GM12865 (cell line): ENCODE measurements around the gene MEGF11.

ENCODE experiments used
- DNase-seq: peaks from one replicate; pipeline ENCODE4 v3.0.0; 2010; ENCODE audit warnings: low read depth
- H3K4me3 ChIP-seq: 2 replicates; pipeline ENCODE4 v1.5.1; 2011; ENCODE audit warnings: mild to moderate bottlenecking, low read depth, low read length, control low read depth
- TF ChIP-seq, protein P1 (sequence below): IDR thresholded peaks from 2 replicates; pipeline ENCODE4 v1.5.1; 2011; ENCODE audit warnings: low read length, control low read depth, low read depth, inconsistent platforms; ENCODE audit not compliant: insufficient read depth; ENCODE audit errors: missing control alignments

MEGF11 gene

DNA sequence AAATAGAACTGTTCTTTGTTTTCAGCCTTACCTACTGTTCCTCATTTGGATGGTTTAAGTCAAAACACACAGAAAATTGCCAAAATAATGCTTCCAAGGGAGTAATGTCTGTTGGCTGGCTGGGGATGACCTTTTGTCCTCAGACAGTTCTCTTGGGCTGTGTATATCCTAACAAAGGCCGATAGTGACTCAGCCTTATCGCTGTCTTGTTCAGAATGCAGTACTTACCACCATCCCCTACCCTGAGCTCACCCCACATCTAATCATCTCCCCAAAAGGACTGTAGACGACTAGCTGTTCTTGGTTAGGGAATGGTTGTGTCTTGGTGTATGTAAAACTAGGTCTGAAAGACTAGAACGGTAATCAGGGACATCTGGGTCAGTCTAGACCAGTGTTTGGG, 349.2 kb downstream of the MEGF11 start:
- TF ChIP-seq, protein P1, sequence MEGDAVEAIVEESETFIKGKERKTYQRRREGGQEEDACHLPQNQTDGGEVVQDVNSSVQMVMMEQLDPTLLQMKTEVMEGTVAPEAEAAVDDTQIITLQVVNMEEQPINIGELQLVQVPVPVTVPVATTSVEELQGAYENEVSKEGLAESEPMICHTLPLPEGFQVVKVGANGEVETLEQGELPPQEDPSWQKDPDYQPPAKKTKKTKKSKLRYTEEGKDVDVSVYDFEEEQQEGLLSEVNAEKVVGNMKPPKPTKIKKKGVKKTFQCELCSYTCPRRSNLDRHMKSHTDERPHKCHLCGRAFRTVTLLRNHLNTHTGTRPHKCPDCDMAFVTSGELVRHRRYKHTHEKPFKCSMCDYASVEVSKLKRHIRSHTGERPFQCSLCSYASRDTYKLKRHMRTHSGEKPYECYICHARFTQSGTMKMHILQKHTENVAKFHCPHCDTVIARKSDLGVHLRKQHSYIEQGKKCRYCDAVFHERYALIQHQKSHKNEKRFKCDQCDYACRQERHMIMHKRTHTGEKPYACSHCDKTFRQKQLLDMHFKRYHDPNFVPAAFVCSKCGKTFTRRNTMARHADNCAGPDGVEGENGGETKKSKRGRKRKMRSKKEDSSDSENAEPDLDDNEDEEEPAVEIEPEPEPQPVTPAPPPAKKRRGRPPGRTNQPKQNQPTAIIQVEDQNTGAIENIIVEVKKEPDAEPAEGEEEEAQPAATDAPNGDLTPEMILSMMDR: no peak
- H3K4me3 ChIP-seq: no peak overlapping the region
- DNase-seq: no peak

DNA sequence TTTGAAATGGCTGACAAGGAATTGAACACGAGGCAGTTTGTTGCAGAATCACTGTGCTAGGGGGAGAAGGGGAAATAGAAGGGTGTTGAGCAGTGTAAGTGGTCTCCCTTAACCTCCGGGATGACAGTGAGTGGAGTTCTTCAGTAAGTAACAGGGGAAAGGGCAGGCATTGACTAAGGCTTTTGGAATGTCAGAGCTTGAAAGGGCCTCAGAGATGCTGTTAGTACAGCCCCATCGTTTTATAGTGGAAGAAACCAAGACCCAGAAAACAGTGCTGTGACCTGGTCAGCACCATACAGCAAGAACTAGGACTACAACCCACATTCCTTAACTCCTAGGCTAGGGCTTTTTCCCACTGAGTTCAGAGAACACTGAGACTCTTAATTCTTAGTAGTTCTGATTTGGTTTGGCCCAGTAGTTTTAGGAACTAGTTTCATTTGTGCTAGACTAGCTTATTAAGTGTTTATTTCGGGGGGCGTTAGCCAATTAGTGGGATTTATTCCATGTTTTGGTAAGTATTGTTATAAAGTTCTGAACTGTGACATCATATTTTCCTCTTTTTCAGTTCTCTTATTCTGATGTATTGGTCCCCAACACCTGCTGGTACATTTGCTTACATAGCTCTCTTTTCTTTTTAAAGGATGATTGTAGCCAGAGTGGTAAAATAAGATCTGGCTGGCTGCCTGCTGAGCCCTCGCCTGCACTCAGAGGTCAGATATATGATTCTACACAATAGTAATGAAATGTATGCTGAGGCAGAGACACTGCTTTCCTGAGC, 350.1 kb downstream of the MEGF11 start:
- DNase-seq: no peak
- no peak overlapping the region for H3K4me3 ChIP-seq
- TF ChIP-seq, protein P1: no peak

DNA sequence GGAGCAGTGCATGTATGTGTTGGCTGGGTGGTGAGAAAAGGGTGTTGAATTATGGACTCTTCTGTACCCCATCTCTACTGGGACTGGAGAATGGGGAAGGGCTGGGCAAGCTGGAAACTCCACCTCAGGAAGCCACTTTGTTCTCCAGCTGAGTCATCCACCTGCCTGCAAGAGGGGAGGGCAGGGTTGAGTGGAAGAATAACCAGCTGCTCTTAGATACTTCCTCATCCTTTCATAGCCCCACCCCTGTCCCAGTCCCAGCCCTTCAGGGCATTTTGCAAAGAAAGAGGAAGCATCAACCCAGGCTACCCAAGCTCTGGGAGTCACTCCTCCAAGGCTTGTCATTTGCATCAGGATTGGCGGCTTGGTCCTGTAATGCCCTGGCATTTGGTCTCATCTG, 351.2 kb downstream of the MEGF11 start:
- DNase-seq: peak; percentile 64
- TF ChIP-seq, protein P1: no peak
- no peak overlapping the region for H3K4me3 ChIP-seq

GRCh38 chr15:65901836-65902235, 351.7 kb downstream of the MEGF11 start:
- no peak overlapping the region for H3K4me3 ChIP-seq
- TF ChIP-seq, protein P1: no peak
- no peak for DNase-seq

DNA sequence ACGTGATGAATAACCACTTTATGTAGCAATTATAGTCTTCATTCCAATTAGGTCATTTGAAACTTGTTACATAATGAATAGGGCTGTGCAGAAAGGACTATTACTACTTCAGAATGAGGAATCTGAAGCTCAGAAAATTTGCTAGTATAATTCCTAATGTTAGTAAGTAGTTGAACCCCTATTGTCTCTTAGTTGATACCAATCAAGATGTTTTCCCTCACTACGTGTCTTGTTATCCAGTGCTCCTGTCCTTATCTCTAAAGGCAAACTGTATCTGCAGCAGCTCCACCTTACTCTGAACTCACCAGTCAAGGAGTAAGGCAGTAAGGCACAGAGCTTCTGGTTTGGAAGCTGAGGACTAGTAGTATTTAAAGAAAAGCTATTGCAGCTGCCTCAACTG, 352.2 kb downstream of the MEGF11 start:
- DNase-seq: no peak
- TF ChIP-seq, protein P1: no peak
- H3K4me3 ChIP-seq: no peak overlapping the region

DNA sequence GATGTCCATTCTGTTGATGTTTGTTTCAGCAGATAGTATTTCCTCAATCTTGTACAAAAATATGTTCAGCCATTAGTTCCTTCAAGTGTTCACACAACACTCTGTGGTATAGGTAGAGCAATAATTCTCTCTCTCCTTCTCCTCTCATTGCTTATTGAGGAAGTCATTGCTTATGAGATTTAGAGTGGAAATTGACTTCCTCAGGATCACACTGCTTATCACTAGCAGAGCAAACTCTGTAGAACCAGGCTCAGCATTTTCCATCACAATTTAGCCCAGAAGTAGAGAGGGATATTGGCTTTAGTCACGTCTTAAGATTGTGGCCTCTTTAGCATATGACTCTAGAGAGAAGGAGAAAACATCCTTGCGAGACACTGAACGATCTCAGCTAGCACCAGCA, 353.1 kb downstream of the MEGF11 start:
- no peak for DNase-seq
- no peak overlapping the region for H3K4me3 ChIP-seq
- TF ChIP-seq, protein P1: no peak

- no peak overlapping the region for H3K4me3 ChIP-seq
- TF ChIP-seq, protein P1: no peak
- DNase-seq: no peak
Observed at GRCh38 chr15:65896236-65896635, 357.3 kb downstream of the MEGF11 start.
